CD1c-positive myeloid dendritic cell (primary cell): ENCODE results near the gene SH3BP4.

Experiments
- DNase-seq: peaks from one replicate; pipeline ENCODE4 v3.0.0-alpha.2; 2016; ENCODE audit errors: extremely low spot score

SH3BP4 gene

GRCh38 chr2:234983011-234983726 is 31.4 kb downstream of the SH3BP4 start:
- DNase-seq = no peak

GRCh38 chr2:234985608-234986245 is 33.9 kb downstream of the SH3BP4 start:
- no peak for DNase-seq

GRCh38 chr2:234986390-234986789 is 34.6 kb downstream of the SH3BP4 start:
- DNase-seq = no peak

- DNase-seq = no peak
Observed at GRCh38 chr2:234986876-234987720, 35.3 kb downstream of the SH3BP4 start.

GRCh38 chr2:234987754-234988153 is 35.9 kb downstream of the SH3BP4 start:
- no peak for DNase-seq

- DNase-seq = no peak
Observed at GRCh38 chr2:234988491-234988890, 36.7 kb downstream of the SH3BP4 start.

GRCh38 chr2:234989183-234989701 is 37.4 kb downstream of the SH3BP4 start:
- peak; percentile 47 for DNase-seq

- no peak for DNase-seq
Observed at GRCh38 chr2:234990300-234990699, 38.5 kb downstream of the SH3BP4 start.

GRCh38 chr2:234991290-234991689 is 39.5 kb downstream of the SH3BP4 start:
- no peak for DNase-seq

- no peak for DNase-seq
Observed at GRCh38 chr2:234991793-234992192, 40.0 kb downstream of the SH3BP4 start.

- no peak for DNase-seq
Observed at GRCh38 chr2:234992196-234992595, 40.4 kb downstream of the SH3BP4 start.

GRCh38 chr2:234992624-234993349 is 41.0 kb downstream of the SH3BP4 start:
- DNase-seq = no peak

GRCh38 chr2:234993541-234993981 is 41.7 kb downstream of the SH3BP4 start:
- DNase-seq = peak; percentile 90

- peak; percentile 8 for DNase-seq
Observed at GRCh38 chr2:234994438-234995321, 42.9 kb downstream of the SH3BP4 start.

- no peak for DNase-seq
Observed at GRCh38 chr2:234995332-234996068, 43.7 kb downstream of the SH3BP4 start.

GRCh38 chr2:234996069-234996940 is 44.5 kb downstream of the SH3BP4 start:
- DNase-seq = no peak

GRCh38 chr2:234996941-234997270 is 45.1 kb downstream of the SH3BP4 start:
- DNase-seq = no peak

- DNase-seq = no peak
Observed at GRCh38 chr2:234997389-234997788, 45.6 kb downstream of the SH3BP4 start.
